SK-N-SH treated with all-trans-retinoic acid at 6 μM for 48 hours (cell line): Measurements from ENCODE around the gene NMT2.

Source experiments
- ARNTL ChIP-seq: fragments of 450-650 bp; formaldehyde crosslinking; IDR thresholded peaks from 2 replicates; pipeline ENCODE4 v1.5.0; 2020; ENCODE audit warnings: low read depth, mild to moderate bottlenecking, moderate library complexity, borderline replicate concordance
- ISL1 ChIP-seq: fragments of 250-450 bp; sonication (Bioruptor Pico); IDR thresholded peaks from 2 replicates; pipeline ENCODE4 v2.1.2; 2022; ENCODE audit warnings: mild to moderate bottlenecking, moderate library complexity
- ZNF8 ChIP-seq: fragments of 450-650 bp; formaldehyde crosslinking; IDR thresholded peaks from 2 replicates; pipeline ENCODE4 v1.5.0; 2020; ENCODE audit warnings: mild to moderate bottlenecking, moderate library complexity

- TF ChIP-seq ARNTL, result no peak
- TF ChIP-seq ISL1 (CRISPR knock-in tag), result no peak
- TF ChIP-seq ZNF8, result no peak
These were observed 34.1 kb upstream of the NMT2 start for GRCh38 chr10:15202639-15203038.
